ENCODE measurements around the gene LCNL1. TPM values are rescaled to one million over a fixed set of nuclear protein-coding genes. Genes with fewer than 3 reads are reported as not detected.
A peak's percentile ranks its signal among the peaks of the same experiment; 100 is the strongest.

The LCNL1 gene
- total RNA-seq, 1 donor from 2014 or later = not detected

- Mint-ChIP-seq H3K4me1 (peaks cover 17% of the 10 kb centered on the region), H3K36me3 (no peaks in the 10 kb centered on the region), H3K9me3 (no peaks in the 10 kb centered on the region), H3K4me3 (no peak overlapping the region), H3K27me3 (ENCODE audit: insufficient read depth, low read depth) (peaks cover 4% of the 10 kb centered on the region), H3K27ac (no peak overlapping the region)
- H3K4me2 ChIP-seq = peak overlapping the region; percentile 67
- no peak overlapping the region for H3K27ac ChIP-seq
- no peak for TF ChIP-seq EZH2phosphoT487 (IDR thresholded peaks at IDR 0.05)
- TF ChIP-seq EZH2 (IDR thresholded peaks at IDR 0.05) = peak; percentile 39
- no peak for TF ChIP-seq CTCF (IDR thresholded peaks at IDR 0.05)
- H3K9ac ChIP-seq = no peak overlapping the region
- H3K4me3 ChIP-seq = peak overlapping the region; percentile 25
- H3K4me1 ChIP-seq = peaks cover 13% of the 10 kb centered on the region
- DNase-seq (ENCODE audit: low spot score) = no peak
- H3K9me3 ChIP-seq (ENCODE audit: low read depth) = no peaks in the 10 kb centered on the region
- H3K79me2 ChIP-seq (ENCODE audit: low read depth) = no peaks in the 10 kb centered on the region
- H3K36me3 ChIP-seq = no peaks in the 10 kb centered on the region
- peaks cover 29% of the 10 kb centered on the region for H3K27me3 ChIP-seq
- H4K20me1 ChIP-seq (ENCODE audit: low read depth) = no peaks in the 10 kb centered on the region
- no peak overlapping the region for H2AFZ ChIP-seq (replicated peaks)
- H3F3A ChIP-seq (ENCODE audit: low read depth) = peaks cover 7% of the 10 kb centered on the region
Measured at GRCh38 chr9:136985027-136985602, 2.3 kb downstream of the LCNL1 start.

GRCh38 chr9:136985853-136986252 is 3.1 kb downstream of the LCNL1 start:
- H3K36me3 Mint-ChIP-seq = no peaks in the 10 kb centered on the region

GRCh38 chr9:136988872-136989271 is 6.1 kb downstream of the LCNL1 start:
- no peak overlapping the region for H3K4me3 Mint-ChIP-seq
- Histone ChIP-seq H2AFZ (replicated peaks) (no peak overlapping the region), H3F3A (ENCODE audit: low read depth) (peaks cover 20% of the 10 kb centered on the region), H3K4me3 (no peak overlapping the region), H4K20me1 (ENCODE audit: low read depth) (peaks cover 8% of the 10 kb centered on the region), H3K4me1 (peaks cover 13% of the 10 kb centered on the region), H3K27ac (no peak overlapping the region), H3K9me3 (ENCODE audit: low read depth) (no peaks in the 10 kb centered on the region), H3K9ac (no peak overlapping the region), H3K79me2 (ENCODE audit: low read depth) (peaks cover 10% of the 10 kb centered on the region), H3K36me3 (no peaks in the 10 kb centered on the region), H3K4me2 (no peak overlapping the region), H3K27me3 (peaks cover 38% of the 10 kb centered on the region)
- TF ChIP-seq EZH2phosphoT487 (IDR thresholded peaks at IDR 0.05) (no peak), EZH2 (IDR thresholded peaks at IDR 0.05) (no peak)
- H3K4me1 Mint-ChIP-seq = peaks cover 13% of the 10 kb centered on the region
- H3K27me3 Mint-ChIP-seq (ENCODE audit: insufficient read depth, low read depth) = peaks cover 11% of the 10 kb centered on the region
- peaks cover 3% of the 10 kb centered on the region for H3K9me3 Mint-ChIP-seq
- DNase-seq (ENCODE audit: low spot score) = no peak
- no peaks in the 10 kb centered on the region for H3K36me3 Mint-ChIP-seq
- H3K27ac Mint-ChIP-seq = no peak overlapping the region

More at GRCh38 chr9:136985853-136986252, 3.1 kb downstream of the LCNL1 start:
- peaks cover 8% of the 10 kb centered on the region for H3K27me3 Mint-ChIP-seq (ENCODE audit: insufficient read depth, low read depth)
- peaks cover 3% of the 10 kb centered on the region for H3K9me3 Mint-ChIP-seq
- Histone ChIP-seq H3K27me3 (peaks cover 29% of the 10 kb centered on the region), H3K4me2 (peak overlapping the region; percentile 67), H3K9ac (no peak overlapping the region), H3K9me3 (ENCODE audit: low read depth) (no peaks in the 10 kb centered on the region), H2AFZ (replicated peaks) (no peak overlapping the region), H3K4me1 (peaks cover 13% of the 10 kb centered on the region), H3K4me3 (peak overlapping the region; percentile 25), H4K20me1 (ENCODE audit: low read depth) (no peaks in the 10 kb centered on the region), H3K79me2 (ENCODE audit: low read depth) (no peaks in the 10 kb centered on the region), H3F3A (ENCODE audit: low read depth) (peaks cover 14% of the 10 kb centered on the region), H3K27ac (no peak overlapping the region), H3K36me3 (no peaks in the 10 kb centered on the region)
- H3K4me3 Mint-ChIP-seq = no peak overlapping the region
- no peak overlapping the region for H3K27ac Mint-ChIP-seq
- no peak for TF ChIP-seq CTCF (IDR thresholded peaks at IDR 0.05)
- TF ChIP-seq EZH2 (IDR thresholded peaks at IDR 0.05) = no peak
- no peak for TF ChIP-seq EZH2phosphoT487 (IDR thresholded peaks at IDR 0.05)
- DNase-seq (ENCODE audit: low spot score) = no peak
- peaks cover 15% of the 10 kb centered on the region for H3K4me1 Mint-ChIP-seq

- H4K20me1 ChIP-seq (ENCODE audit: low read depth) = peaks cover 8% of the 10 kb centered on the region
- TF ChIP-seq EZH2 (IDR thresholded peaks at IDR 0.05) = no peak
- no peak for TF ChIP-seq CTCF (IDR thresholded peaks at IDR 0.05)
- no peak for TF ChIP-seq EZH2phosphoT487 (IDR thresholded peaks at IDR 0.05)
- H3F3A ChIP-seq (ENCODE audit: low read depth) = peaks cover 20% of the 10 kb centered on the region
- no peak overlapping the region for H3K4me2 ChIP-seq
- no peaks in the 10 kb centered on the region for H3K36me3 ChIP-seq
- Mint-ChIP-seq H3K27me3 (ENCODE audit: insufficient read depth, low read depth) (peaks cover 11% of the 10 kb centered on the region), H3K4me1 (peaks cover 11% of the 10 kb centered on the region), H3K4me3 (peak overlapping the region; percentile 80), H3K36me3 (no peaks in the 10 kb centered on the region), H3K9me3 (peaks cover 3% of the 10 kb centered on the region), H3K27ac (no peak overlapping the region)
- peaks cover 23% of the 10 kb centered on the region for H3K27me3 ChIP-seq
- H3K9ac ChIP-seq = no peak overlapping the region
- no peak overlapping the region for H3K4me3 ChIP-seq
- peaks cover 10% of the 10 kb centered on the region for H3K79me2 ChIP-seq (ENCODE audit: low read depth)
- no peak overlapping the region for H3K27ac ChIP-seq
- H3K4me1 ChIP-seq = peaks cover 8% of the 10 kb centered on the region
- no peak for DNase-seq (ENCODE audit: low spot score)
- H3K9me3 ChIP-seq (ENCODE audit: low read depth) = no peaks in the 10 kb centered on the region
- H2AFZ ChIP-seq (replicated peaks) = no peak overlapping the region
Measured at GRCh38 chr9:136990242-136990911, 7.6 kb downstream of the LCNL1 start.
